ENCODE results near the gene NELL2.

DNA sequence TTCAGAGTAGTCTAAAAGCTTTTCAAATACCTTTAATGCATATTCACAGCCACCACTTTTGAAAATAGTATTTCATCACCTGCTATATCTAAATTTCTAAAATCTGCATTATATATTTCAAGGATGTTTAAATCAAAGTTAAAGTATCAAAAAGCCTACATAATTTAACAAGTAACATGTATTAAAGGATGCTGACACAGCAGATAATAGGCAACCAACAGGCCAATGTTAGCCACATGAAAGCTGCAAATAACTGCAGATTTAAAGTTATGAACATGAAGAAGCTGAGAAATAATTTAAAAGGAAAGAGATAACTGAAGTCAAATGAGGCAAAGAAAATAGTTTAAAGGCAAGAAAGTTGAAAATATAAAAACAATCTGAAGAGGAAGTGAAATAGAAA, 39.8 kb upstream of the NELL2 start:
- TF ChIP-seq POLR2A (IDR thresholded peaks at IDR 0.05; ENCODE audit: low read length) = no peak
- TF ChIP-seq GATA1 (IDR thresholded peaks at IDR 0.05; ENCODE audit: low read depth, low read length) = no peak

Data from erythroblast (primary cell).